K562 (cell line): ENCODE measurements around the gene KDELR3. TPM values are rescaled to one million over a fixed set of nuclear protein-coding genes. Genes with fewer than 3 reads are reported as not detected.

ENCODE experiments used
- ARNT ChIP-seq, 2 experiments: fragments of 450-650 bp; IDR thresholded peaks; 2 replicates each; pipeline ENCODE4 v1.6.1; 2016; ENCODE audit warnings: mild to moderate bottlenecking in 1 of 2
- CBX8 ChIP-seq: fragments of 200-600 bp; sonication (generic); IDR thresholded peaks from 2 replicates; pipeline ENCODE4 v1.6.1; 2012; ENCODE audit warnings: borderline replicate concordance, mixed run types, low read depth, mild to moderate bottlenecking, moderate library complexity, mixed read lengths, low read length, control low read depth, inconsistent platforms; ENCODE audit not compliant: poor library complexity, severe bottlenecking; ENCODE audit errors: extremely low read depth
- CC2D1A ChIP-seq: fragments of 450-650 bp; IDR thresholded peaks from 2 replicates; pipeline ENCODE4 v1.6.1; 2017; ENCODE audit warnings: mild to moderate bottlenecking
- CHD1 ChIP-seq: fragments of 200-600 bp; sonication (generic); IDR thresholded peaks from one replicate; pipeline ENCODE4 v1.6.1; 2012; ENCODE audit warnings: mild to moderate bottlenecking, moderate library complexity, low read length, inconsistent platforms
- E2F3 ChIP-seq: fragments of 250-450 bp; sonication (Bioruptor Pico); IDR thresholded peaks from 2 replicates; pipeline ENCODE4 v1.4.0; 2020; ENCODE audit warnings: mild to moderate bottlenecking
- ESRRA ChIP-seq: fragments of 450-650 bp; IDR thresholded peaks from 2 replicates; pipeline ENCODE4 v1.6.1; 2014; ENCODE audit warnings: low read depth, mild to moderate bottlenecking, moderate library complexity, borderline replicate concordance
- FOXJ3 ChIP-seq: sonication (generic); formaldehyde crosslinking; IDR thresholded peaks from 2 replicates; pipeline ENCODE4 v1.4.0; 2020; ENCODE audit warnings: mild to moderate bottlenecking, missing genetic modification reagents
- HDAC2 ChIP-seq: fragments of 450-650 bp; IDR thresholded peaks from 2 replicates; pipeline ENCODE4 v1.6.1; 2016; ENCODE audit warnings: mild to moderate bottlenecking
- KDM5B ChIP-seq: fragments of 200-600 bp; sonication (generic); IDR thresholded peaks from 2 replicates; pipeline ENCODE4 v1.6.1; 2012; ENCODE audit warnings: low read depth, mild to moderate bottlenecking, moderate library complexity, low read length, control low read depth, inconsistent platforms; ENCODE audit not compliant: insufficient replicate concordance
- MAFG ChIP-seq: fragments of 450-650 bp; conservative IDR thresholded peaks from 2 replicates; pipeline ENCODE4 v1.6.1; 2016; ENCODE audit warnings: missing genetic modification characterization, missing compliant biosample characterization
- MEF2A ChIP-seq: IDR thresholded peaks from 2 replicates; pipeline ENCODE4 v1.6.1; 2011; ENCODE audit warnings: low read depth, mild to moderate bottlenecking, low read length, moderate library complexity; ENCODE audit not compliant: control insufficient read depth
- PCBP1 ChIP-seq: fragments of 200-400 bp; formaldehyde crosslinking; IDR thresholded peaks from 2 replicates; pipeline ENCODE4 v1.6.1; 2018; ENCODE audit warnings: mild to moderate bottlenecking, low read depth, low read length; ENCODE audit not compliant: poor library complexity, severe bottlenecking
- PTRF ChIP-seq: fragments of 450-650 bp; IDR thresholded peaks from 2 replicates; pipeline ENCODE4 v1.6.1; 2016; ENCODE audit warnings: mild to moderate bottlenecking, missing genetic modification characterization, missing compliant biosample characterization
- SREBF2 ChIP-seq: sonication (generic); formaldehyde crosslinking; IDR thresholded peaks from 2 replicates; pipeline ENCODE4 v1.4.0; 2020; ENCODE audit warnings: mild to moderate bottlenecking, missing genetic modification reagents
- ZNF324 ChIP-seq: fragments of 250-450 bp; sonication (Bioruptor Pico); IDR thresholded peaks from 2 replicates; pipeline ENCODE4 v1.4.0; 2020; ENCODE audit warnings: mild to moderate bottlenecking
- polyA plus RNA-seq, 8 experiments: library from polyadenylated mRNA; depleted of rRNA in 4 of 8; stranded (reverse) in 5 of 8; unstranded in 3 of 8; fragments of >200 nt; fragmentation: Nextera tagmentation in 2 of 8; fragmentation: Illumina TruSeq in 1 of 8; extraction: Ambion mirVana in 2 of 8; extraction: Trizol in 1 of 8; gene quantifications; 2 replicates each; pipeline versions ENCODE4 v1.2.1 to v1.2.3, GENCODE V29; 2011 to 2014; ENCODE audit warnings: inconsistent platforms in 1 of 8, missing spikeins in 1 of 8
- total RNA-seq, 7 experiments: library from RNA; depleted of rRNA in 6 of 7; stranded (reverse); fragments of >200 nt in 6 of 7; fragmentation: Illumina TruSeq in 2 of 7; extraction: Trizol in 2 of 7; gene quantifications; 2 replicates each; pipeline versions ENCODE4 v1.2.1 to v1.2.3, GENCODE V29; 2011 to 2021; ENCODE audit warnings: low replicate concordance in 1 of 7
- TF ChIP-seq, protein P1 (sequence below), 2 experiments: IDR thresholded peaks; 2 replicates each; pipeline ENCODE4 v1.6.1; 2012; ENCODE audit warnings: improper control_type of control experiment in 2 of 2, low read depth in 2 of 2, low read length in 2 of 2, borderline replicate concordance in 1 of 2
- TF ChIP-seq, protein P2 (sequence below): fragments of 250-450 bp; sonication (Bioruptor Pico); IDR thresholded peaks from 2 replicates; pipeline ENCODE4 v1.8.0; 2022; ENCODE audit warnings: moderate library complexity, mild to moderate bottlenecking, inconsistent platforms
- TF ChIP-seq, protein P3 (sequence below): fragments of 250-450 bp; sonication (Bioruptor Pico); IDR thresholded peaks from 2 replicates; pipeline ENCODE4 v1.8.0; 2021; ENCODE audit warnings: mild to moderate bottlenecking, moderate library complexity
- TF ChIP-seq, protein P4 (sequence below): fragments of 450-650 bp; IDR thresholded peaks from 2 replicates; pipeline ENCODE4 v1.6.1; 2016; ENCODE audit warnings: missing biosample characterization, missing genetic modification characterization
- TF ChIP-seq, protein P5 (sequence below): sonication (generic); formaldehyde crosslinking; IDR thresholded peaks from 2 replicates; pipeline ENCODE4 v1.8.0; 2022; ENCODE audit warnings: mild to moderate bottlenecking, missing genetic modification reagents

KDELR3 gene
- total and polyA plus RNA-seq, 9 of the 15 experiments (the other 6 are each of a cell fraction or from before 2014, with no cell fraction given): 7.1 to 44.8 (median 9.6) TPM

DNA sequence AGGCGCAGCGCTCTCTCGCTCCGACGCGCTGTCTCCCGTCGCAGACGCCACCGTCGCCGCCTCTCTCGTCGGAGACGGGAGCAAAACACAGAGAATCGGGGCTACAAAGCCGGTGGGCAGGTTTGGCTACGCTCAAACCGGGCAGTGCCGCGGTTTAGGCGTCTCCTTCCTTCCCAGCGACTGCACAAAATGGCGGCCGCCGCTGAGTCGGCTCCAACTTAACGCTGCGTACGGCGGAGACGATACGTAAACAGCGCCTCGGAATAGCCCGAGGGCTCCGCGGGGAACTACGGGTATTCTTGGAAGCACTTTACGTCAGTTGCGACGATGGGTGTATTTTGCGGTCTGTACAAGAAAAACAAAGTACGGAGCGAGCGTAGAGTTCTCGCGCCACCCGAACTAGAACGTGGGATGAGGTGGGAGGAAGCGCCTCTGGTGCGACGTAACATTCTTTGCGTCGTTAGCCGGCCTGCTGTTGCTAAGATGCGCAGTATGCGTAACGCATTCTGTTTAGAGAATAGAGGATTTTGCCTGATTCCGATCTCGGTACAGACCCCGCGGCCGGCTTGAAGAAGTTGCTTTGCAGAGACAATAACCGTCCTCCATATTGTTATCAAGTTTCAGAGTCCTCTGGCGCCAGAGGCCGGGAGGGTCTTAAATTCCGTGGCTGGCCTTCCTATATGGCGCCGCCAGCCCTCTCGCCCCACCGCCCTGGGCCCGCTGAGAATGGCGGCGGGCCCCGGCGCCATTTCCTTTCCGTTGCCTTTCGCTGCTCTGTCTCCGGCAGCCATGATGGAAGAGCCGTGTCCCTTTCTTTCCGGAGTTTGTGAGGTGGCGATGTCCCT is 38.4 kb downstream of the KDELR3 start, which contains the start of gene DDX17 (continued):
- no peak for TF ChIP-seq PCBP1
- TF ChIP-seq ARNT (IDR thresholded peaks at IDR 0.05): no peak
- TF ChIP-seq, protein P1, sequence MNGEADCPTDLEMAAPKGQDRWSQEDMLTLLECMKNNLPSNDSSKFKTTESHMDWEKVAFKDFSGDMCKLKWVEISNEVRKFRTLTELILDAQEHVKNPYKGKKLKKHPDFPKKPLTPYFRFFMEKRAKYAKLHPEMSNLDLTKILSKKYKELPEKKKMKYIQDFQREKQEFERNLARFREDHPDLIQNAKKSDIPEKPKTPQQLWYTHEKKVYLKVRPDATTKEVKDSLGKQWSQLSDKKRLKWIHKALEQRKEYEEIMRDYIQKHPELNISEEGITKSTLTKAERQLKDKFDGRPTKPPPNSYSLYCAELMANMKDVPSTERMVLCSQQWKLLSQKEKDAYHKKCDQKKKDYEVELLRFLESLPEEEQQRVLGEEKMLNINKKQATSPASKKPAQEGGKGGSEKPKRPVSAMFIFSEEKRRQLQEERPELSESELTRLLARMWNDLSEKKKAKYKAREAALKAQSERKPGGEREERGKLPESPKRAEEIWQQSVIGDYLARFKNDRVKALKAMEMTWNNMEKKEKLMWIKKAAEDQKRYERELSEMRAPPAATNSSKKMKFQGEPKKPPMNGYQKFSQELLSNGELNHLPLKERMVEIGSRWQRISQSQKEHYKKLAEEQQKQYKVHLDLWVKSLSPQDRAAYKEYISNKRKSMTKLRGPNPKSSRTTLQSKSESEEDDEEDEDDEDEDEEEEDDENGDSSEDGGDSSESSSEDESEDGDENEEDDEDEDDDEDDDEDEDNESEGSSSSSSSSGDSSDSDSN (IDR thresholded peaks at IDR 0.05; ENCODE audit: borderline replicate concordance in 1 of 2, low read depth in 2 of 2, low read length in 2 of 2): peak in 1 of 2 experiments; percentile 0; a peak in 1 of 4 replicates
- peak; percentile 65; the same call in 1 of the 2 replicates for TF ChIP-seq ESRRA
- TF ChIP-seq HDAC2: no peak
- TF ChIP-seq E2F3 (CRISPR knock-in tag): peak; percentile 70; the same call in 1 of the 2 replicates
- TF ChIP-seq, protein P2, sequence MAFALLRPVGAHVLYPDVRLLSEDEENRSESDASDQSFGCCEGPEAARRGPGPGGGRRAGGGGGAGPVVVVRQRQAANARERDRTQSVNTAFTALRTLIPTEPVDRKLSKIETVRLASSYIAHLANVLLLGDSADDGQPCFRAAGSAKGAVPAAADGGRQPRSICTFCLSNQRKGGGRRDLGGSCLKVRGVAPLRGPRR (CRISPR knock-in tag): no peak
- TF ChIP-seq CHD1: no peak
- 0 out of 2 replicates have a peak, but pooled peaks have one; percentile 35 for TF ChIP-seq PTRF (tag)
- TF ChIP-seq, protein P3, sequence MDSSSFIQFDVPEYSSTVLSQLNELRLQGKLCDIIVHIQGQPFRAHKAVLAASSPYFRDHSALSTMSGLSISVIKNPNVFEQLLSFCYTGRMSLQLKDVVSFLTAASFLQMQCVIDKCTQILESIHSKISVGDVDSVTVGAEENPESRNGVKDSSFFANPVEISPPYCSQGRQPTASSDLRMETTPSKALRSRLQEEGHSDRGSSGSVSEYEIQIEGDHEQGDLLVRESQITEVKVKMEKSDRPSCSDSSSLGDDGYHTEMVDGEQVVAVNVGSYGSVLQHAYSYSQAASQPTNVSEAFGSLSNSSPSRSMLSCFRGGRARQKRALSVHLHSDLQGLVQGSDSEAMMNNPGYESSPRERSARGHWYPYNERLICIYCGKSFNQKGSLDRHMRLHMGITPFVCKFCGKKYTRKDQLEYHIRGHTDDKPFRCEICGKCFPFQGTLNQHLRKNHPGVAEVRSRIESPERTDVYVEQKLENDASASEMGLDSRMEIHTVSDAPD (CRISPR knock-in tag): no peak
- 0 out of 2 replicates have a peak, but pooled peaks have one; percentile 43 for TF ChIP-seq CC2D1A
- TF ChIP-seq, protein P4, sequence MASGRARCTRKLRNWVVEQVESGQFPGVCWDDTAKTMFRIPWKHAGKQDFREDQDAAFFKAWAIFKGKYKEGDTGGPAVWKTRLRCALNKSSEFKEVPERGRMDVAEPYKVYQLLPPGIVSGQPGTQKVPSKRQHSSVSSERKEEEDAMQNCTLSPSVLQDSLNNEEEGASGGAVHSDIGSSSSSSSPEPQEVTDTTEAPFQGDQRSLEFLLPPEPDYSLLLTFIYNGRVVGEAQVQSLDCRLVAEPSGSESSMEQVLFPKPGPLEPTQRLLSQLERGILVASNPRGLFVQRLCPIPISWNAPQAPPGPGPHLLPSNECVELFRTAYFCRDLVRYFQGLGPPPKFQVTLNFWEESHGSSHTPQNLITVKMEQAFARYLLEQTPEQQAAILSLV (tag): no peak
- no peak for TF ChIP-seq FOXJ3
- no peak for TF ChIP-seq KDM5B
- TF ChIP-seq MAFG: no peak
- no peak for TF ChIP-seq SREBF2 (CRISPR knock-in tag)
- no peak for TF ChIP-seq CBX8
- TF ChIP-seq ZNF324 (CRISPR knock-in tag): no peak
- TF ChIP-seq, protein P5, sequence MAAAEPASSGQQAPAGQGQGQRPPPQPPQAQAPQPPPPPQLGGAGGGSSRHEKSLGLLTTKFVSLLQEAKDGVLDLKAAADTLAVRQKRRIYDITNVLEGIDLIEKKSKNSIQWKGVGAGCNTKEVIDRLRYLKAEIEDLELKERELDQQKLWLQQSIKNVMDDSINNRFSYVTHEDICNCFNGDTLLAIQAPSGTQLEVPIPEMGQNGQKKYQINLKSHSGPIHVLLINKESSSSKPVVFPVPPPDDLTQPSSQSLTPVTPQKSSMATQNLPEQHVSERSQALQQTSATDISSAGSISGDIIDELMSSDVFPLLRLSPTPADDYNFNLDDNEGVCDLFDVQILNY (CRISPR knock-in tag): no peak
- TF ChIP-seq MEF2A: no peak
